Activated CD4-positive, alpha-beta memory T cell treated with anti-CD3 and anti-CD28 coated beads, Interleukin-2, amount 10 ng/mL, durations not matched to agents 7 days and 5 days (primary cell): ENCODE data around the gene ZNHIT2. TPM values are rescaled to one million over a fixed set of nuclear protein-coding genes. Genes with fewer than 3 reads are reported as not detected.
A peak's percentile ranks its signal among the peaks of the same experiment; 100 is the strongest.

Experiments used
- CTCF ChIA-PET: fragments of 350-600 bp; sonication (Branson Sonifier 250); formaldehyde crosslinking; loops from one replicate; lab custom pipeline; 2021; ENCODE audit warnings: antibody characterized with exemption, inconsistent platforms; lab: Charles Lee
- POLR2A ChIA-PET: fragments of 350-600 bp; sonication (Branson Sonifier 250); formaldehyde crosslinking; loops from one replicate; lab custom pipeline; 2021; ENCODE audit warnings: antibody characterized with exemption; lab: Charles Lee
- DNase-seq: peaks from one replicate; pipeline ENCODE4 v3.0.0-alpha.2; 2020
- H3K27ac Mint-ChIP-seq: one replicate; pipeline ENCODE4 v1.8.0; 2021; ENCODE audit warnings: mild to moderate bottlenecking, mixed read lengths
- H3K27me3 Mint-ChIP-seq: one replicate; pipeline ENCODE4 v1.8.0; 2021; ENCODE audit warnings: mixed read lengths
- H3K36me3 Mint-ChIP-seq: one replicate; pipeline ENCODE4 v1.8.0; 2021; ENCODE audit warnings: low read depth, mixed read lengths
- H3K4me1 Mint-ChIP-seq: one replicate; pipeline ENCODE4 v1.8.0; 2021; ENCODE audit warnings: mixed read lengths
- H3K4me3 Mint-ChIP-seq: one replicate; pipeline ENCODE4 v1.8.0; 2021; ENCODE audit warnings: mild to moderate bottlenecking, mixed read lengths
- H3K9me3 Mint-ChIP-seq: one replicate; pipeline ENCODE4 v1.8.0; 2021; ENCODE audit warnings: mixed read lengths
- total RNA-seq, 2 experiments: library from RNA; stranded (reverse); gene quantifications; one replicate each; pipeline ENCODE4 v1.2.3, GENCODE V29; 2021

ZNHIT2 gene
- total RNA-seq, 2 experiments from 2014 or later: 8.1 to 8.6 TPM

DNA sequence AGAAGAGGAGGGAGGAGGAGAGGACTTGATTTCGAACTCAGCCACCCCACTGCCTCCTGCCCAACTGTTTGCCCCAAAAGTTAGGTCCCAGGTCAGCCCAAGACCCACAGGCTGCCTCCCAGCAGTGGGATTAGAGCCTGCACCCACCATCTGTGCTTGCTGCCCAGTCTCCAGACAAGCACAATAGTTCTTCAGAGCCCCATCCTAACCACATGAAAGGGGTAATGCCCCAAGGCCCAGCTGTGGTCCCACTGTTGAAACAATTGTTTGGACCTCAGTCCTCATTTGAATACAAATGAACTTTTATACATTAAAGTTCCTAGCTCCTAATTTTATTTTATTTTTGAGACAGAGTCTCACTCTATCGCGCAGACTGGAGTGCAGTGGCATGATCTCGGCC, 26.9 kb downstream of the ZNHIT2 start:
- no peaks in the 10 kb centered on the region for H3K27me3 Mint-ChIP-seq
- no peak overlapping the region for H3K27ac Mint-ChIP-seq
- ChIA-PET CTCF (no interaction called here), POLR2A (interaction anchor here (0.6 to 1.3 kb wide), 2 partner anchors 21 to 615 kb away, joined by 3 to 4 read pairs; partner anchors contain the start of gene TM7SF2)
- no peak for DNase-seq
- peaks cover 5% of the 10 kb centered on the region for H3K4me1 Mint-ChIP-seq
- H3K4me3 Mint-ChIP-seq: no peak overlapping the region
- no peaks in the 10 kb centered on the region for H3K9me3 Mint-ChIP-seq
- peaks cover 22% of the 10 kb centered on the region for H3K36me3 Mint-ChIP-seq

DNA sequence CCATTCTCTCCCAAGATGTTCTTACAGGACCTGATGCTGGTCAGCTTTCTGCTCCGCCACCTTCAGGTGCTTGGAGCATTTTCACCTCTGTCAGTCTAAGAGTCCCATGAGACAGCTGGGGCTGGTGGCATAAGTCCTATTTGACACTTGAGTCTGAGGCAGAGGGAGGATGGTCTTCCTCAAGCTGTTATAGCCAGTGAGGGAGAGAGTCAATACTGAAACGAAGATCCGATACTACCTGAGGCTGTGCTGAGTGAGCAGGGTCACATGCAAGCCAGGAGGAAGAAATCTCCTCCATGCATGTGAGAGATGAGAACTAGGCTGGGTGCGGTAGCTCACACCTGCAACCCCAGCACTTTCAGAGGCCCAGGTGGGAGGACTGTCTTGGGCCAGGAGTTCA, 27.9 kb downstream of the ZNHIT2 start:
- Mint-ChIP-seq H3K27ac (no peak overlapping the region), H3K27me3 (no peaks in the 10 kb centered on the region), H3K9me3 (no peaks in the 10 kb centered on the region), H3K4me1 (peaks cover 13% of the 10 kb centered on the region), H3K4me3 (no peak overlapping the region), H3K36me3 (peaks cover 26% of the 10 kb centered on the region)
- POLR2A ChIA-PET: interaction anchor here (2.0 kb wide), 1 partner anchor 9 kb away, joined by 8 read pairs; no protein-coding TSS in a partner anchor
- CTCF ChIA-PET: no interaction called here
- no peak for DNase-seq

- DNase-seq: no peak
- Mint-ChIP-seq H3K4me1 (peaks cover 25% of the 10 kb centered on the region), H3K36me3 (peaks cover 42% of the 10 kb centered on the region), H3K9me3 (no peaks in the 10 kb centered on the region), H3K27ac (no peak overlapping the region), H3K27me3 (no peaks in the 10 kb centered on the region), H3K4me3 (no peak overlapping the region)
- ChIA-PET POLR2A (no interaction called here), CTCF (no interaction called here)
Observed at GRCh38 chr11:65087827-65088226, 29.7 kb downstream of the ZNHIT2 start.

DNA sequence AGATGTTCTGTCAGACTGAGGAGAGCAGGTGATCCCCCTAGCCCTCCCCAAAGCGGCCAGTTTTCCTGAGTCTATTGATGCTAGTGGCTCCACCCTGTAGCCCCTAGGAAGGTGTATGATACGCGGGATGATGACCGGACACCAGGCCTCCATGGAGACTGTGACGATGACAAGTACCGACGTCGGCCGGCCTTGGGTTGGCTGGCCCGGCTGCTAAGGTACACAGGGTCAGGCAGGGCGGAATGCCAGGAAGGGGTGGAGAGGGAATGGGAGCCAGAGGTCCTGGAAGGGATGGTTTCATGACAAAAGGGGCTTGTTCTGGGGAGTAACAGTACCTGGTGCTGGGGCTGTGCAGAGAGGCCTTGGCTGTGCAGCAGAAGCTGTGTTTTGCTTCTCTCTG, 30.3 kb downstream of the ZNHIT2 start:
- CTCF ChIA-PET: interaction anchor here (1.0 kb wide), 1 partner anchor 35 kb away, joined by 3 read pairs; the partner anchor contains the start of genes FAU and MRPL49
- POLR2A ChIA-PET: interaction anchor here (3.0 kb wide), 1 partner anchor 8 kb away, joined by 31 read pairs; the partner anchor contains the start of gene VPS51
- peaks cover 31% of the 10 kb centered on the region for H3K4me1 Mint-ChIP-seq
- H3K9me3 Mint-ChIP-seq: no peaks in the 10 kb centered on the region
- peaks cover 48% of the 10 kb centered on the region for H3K36me3 Mint-ChIP-seq
- no peak for DNase-seq
- no peak overlapping the region for H3K4me3 Mint-ChIP-seq
- H3K27ac Mint-ChIP-seq: no peak overlapping the region
- H3K27me3 Mint-ChIP-seq: no peaks in the 10 kb centered on the region

DNA sequence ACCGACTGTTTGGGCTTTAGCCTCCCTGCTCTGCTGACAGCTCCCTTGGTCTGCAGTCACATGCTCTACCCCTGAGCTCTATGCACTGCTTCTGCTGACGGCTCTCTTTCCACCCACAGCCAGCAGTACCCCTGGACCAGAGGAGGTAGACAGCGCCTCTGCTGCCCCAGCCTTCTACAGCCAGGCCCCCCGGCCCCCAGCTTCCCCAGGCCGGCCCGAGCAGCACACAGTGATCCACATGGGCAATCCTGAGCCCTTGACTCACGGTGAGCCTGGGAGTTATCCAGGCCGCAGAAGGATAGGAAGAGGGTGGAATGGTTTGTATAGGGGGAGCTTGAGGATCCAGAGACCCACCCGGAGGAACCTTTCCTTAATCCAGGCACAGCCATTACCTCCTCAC, 30.7 kb downstream of the ZNHIT2 start:
- CTCF ChIA-PET: interaction anchor here (1.0 kb wide), 1 partner anchor 35 kb away, joined by 3 read pairs; the partner anchor contains the start of genes FAU and MRPL49
- H3K27ac Mint-ChIP-seq: no peak overlapping the region

GRCh38 chr11:65085446-65085845, 32.1 kb downstream of the ZNHIT2 start:
- peak overlapping the region; percentile 91 for H3K4me3 Mint-ChIP-seq
- H3K36me3 Mint-ChIP-seq: peaks cover 63% of the 10 kb centered on the region
- POLR2A ChIA-PET: interaction anchor here (0.9 to 3.0 kb wide), 3 partner anchors 10 to 71 kb away, joined by 4 to 31 read pairs (median 7); partner anchors contain the start of genes ARL2, FAU, MRPL49 and VPS51
- H3K9me3 Mint-ChIP-seq: no peaks in the 10 kb centered on the region
- H3K27me3 Mint-ChIP-seq: no peaks in the 10 kb centered on the region
- H3K4me1 Mint-ChIP-seq: peaks cover 48% of the 10 kb centered on the region
- DNase-seq: no peak
- CTCF ChIA-PET: no interaction called here
- H3K27ac Mint-ChIP-seq: peak overlapping the region; percentile 88

More for the DNA sequence above, 30.7 kb downstream of the ZNHIT2 start:
- no peak for DNase-seq
- Mint-ChIP-seq H3K9me3 (no peaks in the 10 kb centered on the region), H3K4me1 (peaks cover 35% of the 10 kb centered on the region), H3K36me3 (peaks cover 52% of the 10 kb centered on the region), H3K4me3 (no peak overlapping the region), H3K27me3 (no peaks in the 10 kb centered on the region)
- POLR2A ChIA-PET: interaction anchor here (3.0 kb wide), 1 partner anchor 9 kb away, joined by 31 read pairs; the partner anchor contains the start of gene VPS51

DNA sequence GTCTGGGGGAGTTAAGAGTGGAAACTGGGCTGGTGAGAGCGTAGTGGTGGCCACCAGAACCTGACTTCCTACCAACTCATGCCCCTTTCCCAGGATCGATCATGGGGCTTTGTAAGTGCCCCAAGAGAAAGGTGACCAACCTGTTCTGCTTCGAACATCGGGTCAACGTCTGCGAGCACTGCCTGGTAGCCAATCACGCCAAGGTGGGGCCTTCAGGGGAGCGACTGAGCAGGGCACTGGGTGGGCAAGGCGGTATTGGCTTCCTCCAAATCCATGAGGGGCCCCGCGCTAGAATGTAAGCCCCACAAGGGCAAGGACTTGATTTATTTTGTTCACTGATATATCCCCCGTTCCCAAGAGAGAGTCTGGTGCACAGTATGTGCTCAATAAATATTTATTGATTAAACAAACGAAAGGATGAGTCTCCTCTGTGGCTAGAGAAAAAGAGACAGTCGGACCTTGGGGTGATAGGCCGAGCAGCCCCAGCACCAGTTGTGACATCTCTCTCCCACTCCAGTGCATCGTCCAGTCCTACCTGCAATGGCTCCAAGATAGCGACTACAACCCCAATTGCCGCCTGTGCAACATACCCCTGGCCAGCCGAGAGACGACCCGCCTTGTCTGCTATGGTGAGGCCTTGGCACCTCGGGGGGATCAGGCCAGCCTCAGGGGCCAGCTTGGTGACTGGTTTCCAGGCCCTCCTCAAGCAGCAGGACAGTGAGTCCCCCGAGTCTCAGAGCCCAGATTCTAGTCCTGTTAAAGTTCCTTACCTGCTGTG, 32.7 kb downstream of the ZNHIT2 start:
- Mint-ChIP-seq H3K4me3 (peak overlapping the region; percentile 91), H3K27me3 (no peaks in the 10 kb centered on the region), H3K4me1 (peaks cover 54% of the 10 kb centered on the region), H3K36me3 (peaks cover 65% of the 10 kb centered on the region), H3K27ac (peak overlapping the region; percentile 88), H3K9me3 (no peaks in the 10 kb centered on the region)
- ChIA-PET CTCF (no interaction called here), POLR2A (interaction anchor here (0.9 to 3.0 kb wide), 3 partner anchors 11 to 71 kb away, joined by 4 to 31 read pairs (median 7); partner anchors contain the start of genes ARL2, FAU, MRPL49 and VPS51)
- no peak for DNase-seq

DNA sequence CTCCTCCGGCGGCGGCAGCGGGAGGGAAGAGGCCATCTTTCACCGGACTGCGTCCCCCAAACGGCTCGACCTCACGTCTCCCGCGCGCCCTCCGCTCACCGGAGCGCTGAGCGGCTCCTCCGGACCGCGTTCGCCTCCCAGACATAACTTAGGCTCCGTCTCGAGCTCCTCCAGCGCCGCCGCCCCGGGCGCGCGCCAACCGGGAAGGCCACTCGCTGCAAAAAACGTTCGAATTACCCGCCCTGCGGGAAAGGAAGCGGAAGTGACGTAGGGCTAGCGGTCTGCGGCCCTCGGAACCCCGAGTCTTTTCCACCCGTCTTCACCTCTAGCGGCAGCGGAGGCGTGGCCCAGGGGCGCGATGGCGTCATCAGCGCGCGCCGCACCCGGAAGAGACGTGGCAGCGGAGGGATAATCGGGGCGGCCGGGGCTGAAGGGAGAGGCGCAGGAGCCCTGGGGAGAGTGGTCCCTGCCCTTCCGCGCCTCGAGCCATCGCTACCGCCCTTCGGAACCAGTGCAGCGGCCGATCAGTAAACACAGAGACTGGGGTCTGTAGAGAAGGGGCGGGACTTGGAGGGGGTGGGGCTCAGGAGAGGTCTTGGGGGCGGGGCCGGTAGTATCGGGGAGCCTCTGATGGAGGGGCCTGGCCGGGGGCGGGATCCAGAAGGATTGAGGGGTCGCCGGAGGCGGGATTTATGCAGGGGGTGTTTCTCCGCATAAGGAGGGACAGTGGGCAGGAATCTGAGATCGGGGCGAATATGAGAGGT, 33.5 kb downstream of the ZNHIT2 start, which contains the start of the genes CDCA5 and ZFPL1:
TSS of gene CDCA5 (minus strand) at position 207 of the 764 bp plus-strand sequence. CDS start at position 145, 62 bp downstream.
TSS of gene ZFPL1 (plus strand) at position 389 of the 764 bp plus-strand sequence. CDS start 477 bp downstream, outside the sequence.
- Mint-ChIP-seq H3K27ac (peak within 1 kb of the TSS; percentile 88), H3K9me3 (no peaks in the 10 kb centered on the region), H3K4me3 (peak within 1 kb of the TSS; percentile 91), H3K36me3 (peaks cover 68% of the 10 kb centered on the region), H3K4me1 (peaks cover 62% of the 10 kb centered on the region), H3K27me3 (no peaks in the 10 kb centered on the region)
- DNase-seq: peak; percentile 96
- ChIA-PET POLR2A (interaction anchor here (0.9 to 2.4 kb wide), 25 partner anchors 12 to 415 kb away, joined by 3 to 45 read pairs (median 4); partner anchors contain the start of genes ARL2, DPF2, FAU and MALAT1), CTCF (interaction anchor here (0.6 to 2.9 kb wide), 9 partner anchors 9 to 497 kb away, joined by 3 to 16 read pairs (median 4); partner anchors contain the start of genes ARL2, FAU, MRPL49 and SAC3D1)

GRCh38 chr11:65083134-65083833, 34.2 kb downstream of the ZNHIT2 start:
- POLR2A ChIA-PET: interaction anchor here (0.7 to 2.4 kb wide), 33 partner anchors 11 to 416 kb away, joined by 3 to 45 read pairs (median 4); partner anchors contain the start of genes ARL2, DPF2, EHD1 and FAU
- peaks cover 75% of the 10 kb centered on the region for H3K36me3 Mint-ChIP-seq

DNA sequence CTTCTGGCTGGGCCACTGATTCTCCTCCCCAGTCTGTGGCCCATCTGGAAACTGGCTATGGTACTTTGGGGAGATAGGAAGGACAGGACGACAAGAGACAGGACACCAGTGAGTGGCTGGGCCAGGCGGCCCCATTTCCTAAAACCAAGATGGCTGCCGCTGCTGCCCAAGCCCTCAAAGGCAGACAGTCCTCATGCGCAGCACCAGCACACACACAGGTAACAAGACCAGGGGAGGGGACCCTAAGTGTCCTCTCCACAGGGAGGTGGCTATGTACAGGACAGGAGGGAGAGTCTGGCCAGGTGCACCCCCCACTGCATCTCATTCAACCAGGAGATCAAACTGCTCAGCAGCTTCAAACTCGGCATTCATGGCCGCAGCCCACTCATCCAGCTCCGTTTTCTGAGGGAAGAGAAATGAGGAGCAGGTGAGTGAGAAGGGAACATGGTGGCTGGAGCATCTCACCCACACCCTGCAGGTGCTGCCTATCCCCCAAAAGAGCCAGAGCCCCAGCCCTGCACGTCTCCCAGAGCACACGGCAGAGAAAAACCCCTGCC, 38.6 kb downstream of the ZNHIT2 start:
- ChIA-PET POLR2A (interaction anchor here (0.5 to 1.5 kb wide), 4 partner anchors 38 to 186 kb away, joined by 3 to 4 read pairs (median 3); partner anchors contain the start of gene SAC3D1), CTCF (interaction anchor here (1.9 to 2.8 kb wide), 2 partner anchors 38 to 67 kb away, joined by 6 to 13 read pairs; partner anchors contain the start of gene SAC3D1)
- DNase-seq: no peak
- Mint-ChIP-seq H3K9me3 (no peaks in the 10 kb centered on the region), H3K36me3 (peaks cover 80% of the 10 kb centered on the region), H3K4me3 (peak overlapping the region; percentile 4), H3K4me1 (peaks cover 68% of the 10 kb centered on the region), H3K27me3 (no peaks in the 10 kb centered on the region), H3K27ac (peak overlapping the region; percentile 74)

More at GRCh38 chr11:65083134-65083833, 34.2 kb downstream of the ZNHIT2 start:
- DNase-seq: peak; percentile 24
- H3K4me1 Mint-ChIP-seq: peaks cover 69% of the 10 kb centered on the region
- H3K4me3 Mint-ChIP-seq: peak overlapping the region; percentile 91
- CTCF ChIA-PET: interaction anchor here (0.8 to 2.9 kb wide), 10 partner anchors 8 to 235 kb away, joined by 4 to 16 read pairs (median 4); partner anchors contain the start of genes ARL2, FAU, MRPL49 and SAC3D1
- peak overlapping the region; percentile 88 for H3K27ac Mint-ChIP-seq
- no peaks in the 10 kb centered on the region for H3K27me3 Mint-ChIP-seq
- H3K9me3 Mint-ChIP-seq: no peaks in the 10 kb centered on the region

GRCh38 chr11:65078151-65078550, 39.4 kb downstream of the ZNHIT2 start:
- peak overlapping the region; percentile 5 for H3K4me3 Mint-ChIP-seq
- DNase-seq: peak; percentile 77
- H3K36me3 Mint-ChIP-seq: peaks cover 72% of the 10 kb centered on the region
- H3K4me1 Mint-ChIP-seq: peaks cover 66% of the 10 kb centered on the region
- H3K27me3 Mint-ChIP-seq: no peaks in the 10 kb centered on the region
- H3K27ac Mint-ChIP-seq: peak overlapping the region; percentile 74
- ChIA-PET CTCF (interaction anchor here (1.9 to 2.8 kb wide), 2 partner anchors 37 to 66 kb away, joined by 6 to 13 read pairs; partner anchors contain the start of gene SAC3D1), POLR2A (interaction anchor here (0.5 to 3.6 kb wide), 5 partner anchors 30 to 187 kb away, joined by 3 to 10 read pairs (median 3); partner anchors contain the start of genes ARL2 and SAC3D1)
- no peaks in the 10 kb centered on the region for H3K9me3 Mint-ChIP-seq
